ENCODE measurements around the gene TMX2. TPM values are rescaled to one million over a fixed set of nuclear protein-coding genes. Genes with fewer than 3 reads are reported as not detected.
"Not testable (repeated sequence)": the region's sequence is repeated elsewhere in the genome, so short reads cannot be mapped to it uniquely, and the experiment has no call there.

The TMX2 gene
- polyA plus RNA-seq, 3 donors = 43.1 to 82.9 (median 45.8) TPM

- WGBS, 3 donors = 92 to 95% (median 93%) methylated on average over 5 of the region's 5 CpGs
- no peak overlapping the region for H3K27ac ChIP-seq (ENCODE audit: low read depth, low read length)
These were observed 2.5 kb upstream of the TMX2 start for GRCh38 chr11:57709802-57710367.

DNA sequence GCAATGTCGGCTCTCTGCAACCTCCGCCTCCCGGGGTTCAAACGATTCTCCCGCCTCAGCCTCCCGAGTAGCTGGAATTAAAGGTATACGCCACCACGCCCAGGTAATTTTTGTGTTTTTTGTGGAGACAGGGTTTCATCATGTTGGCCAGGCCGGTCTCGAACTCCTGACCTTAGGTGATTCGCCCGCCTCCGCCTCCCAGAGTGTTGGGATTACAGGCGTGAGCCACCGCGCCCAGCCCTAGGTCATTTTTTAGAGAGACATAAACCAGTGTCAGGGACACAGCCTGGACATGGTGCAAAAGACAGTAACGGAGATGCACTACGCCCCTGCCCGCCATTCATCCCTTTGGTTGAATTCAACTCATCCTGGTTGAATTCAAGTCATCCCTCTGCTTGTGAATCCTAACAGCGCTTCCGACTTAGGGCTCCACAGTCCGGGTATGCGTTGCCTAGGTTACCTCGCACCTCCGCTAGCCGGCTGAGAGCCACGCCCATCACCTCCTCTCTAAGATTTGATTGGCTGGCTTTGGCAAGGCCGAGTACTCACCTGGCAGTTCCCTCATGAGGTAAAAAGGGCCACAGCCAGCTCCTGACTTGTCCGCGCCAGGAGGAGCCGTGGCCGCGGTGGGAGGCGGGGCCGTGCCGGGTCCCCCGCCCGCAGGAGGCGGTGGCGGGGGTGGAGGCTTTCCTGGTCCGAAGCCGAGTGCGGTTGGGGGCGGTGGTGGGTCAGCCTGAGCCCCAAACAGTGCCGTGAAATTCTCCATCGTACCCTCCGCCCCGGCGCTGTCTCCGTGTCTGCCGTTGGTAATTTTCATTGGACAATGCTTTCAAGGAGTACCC is 758 bp upstream of the TMX2 start, which contains the start of gene MED19:
MED19 (minus strand) TSS at position 802 of the 842 bp plus-strand sequence; CDS start at position 766, 36 bp downstream.
- 3 to 9% (median 6%) methylated on average over 51 of the region's 51 CpGs for WGBS, 3 donors
- H3K27ac ChIP-seq (ENCODE audit: low read depth, low read length) = peak within 1 kb of the TSS; percentile 51

- 94 to 99% (median 97%) methylated on average over 2 of the region's 2 CpGs for WGBS, 3 donors
- no peak overlapping the region for H3K27ac ChIP-seq (ENCODE audit: low read depth, low read length)
These were observed 1.4 kb downstream of the TMX2 start for GRCh38 chr11:57713835-57714234.

- 96 to 100% (median 99%) methylated on average over 3 to 28 of the region's 34 CpGs for WGBS, 3 donors
- H3K27ac ChIP-seq (ENCODE audit: low read depth, low read length) = not testable (repeated sequence)
These were observed 4.3 kb downstream of the TMX2 start for GRCh38 chr11:57716726-57717125.

DNA sequence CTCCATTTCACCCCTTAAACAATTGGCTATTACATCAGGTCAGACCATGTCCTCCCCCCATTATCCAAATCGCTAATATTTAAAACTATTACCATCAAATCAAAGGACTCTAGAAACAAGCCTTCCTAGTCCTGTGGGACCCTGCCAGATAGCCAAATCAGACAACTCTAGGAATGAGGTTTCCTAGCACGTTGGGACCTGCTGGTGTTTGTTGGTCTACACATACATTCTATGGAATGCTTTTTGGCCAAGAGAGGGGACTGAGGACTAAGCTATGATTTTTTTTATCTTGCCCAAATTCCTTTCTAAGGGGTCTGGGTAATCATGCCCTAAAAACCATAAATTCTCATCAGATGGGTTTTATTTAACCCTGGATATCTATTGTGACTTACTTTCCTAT is 14.8 kb downstream of the TMX2 start:
- 62 to 79% (median 69%) methylated on average over 2 of the region's 2 CpGs for WGBS, 3 donors
- no peak overlapping the region for H3K27ac ChIP-seq (ENCODE audit: low read depth, low read length)

GRCh38 chr11:57728829-57729228 is 16.4 kb downstream of the TMX2 start:
- WGBS, 3 donors = 75 to 81% (median 79%) methylated on average over 7 of the region's 7 CpGs

DNA sequence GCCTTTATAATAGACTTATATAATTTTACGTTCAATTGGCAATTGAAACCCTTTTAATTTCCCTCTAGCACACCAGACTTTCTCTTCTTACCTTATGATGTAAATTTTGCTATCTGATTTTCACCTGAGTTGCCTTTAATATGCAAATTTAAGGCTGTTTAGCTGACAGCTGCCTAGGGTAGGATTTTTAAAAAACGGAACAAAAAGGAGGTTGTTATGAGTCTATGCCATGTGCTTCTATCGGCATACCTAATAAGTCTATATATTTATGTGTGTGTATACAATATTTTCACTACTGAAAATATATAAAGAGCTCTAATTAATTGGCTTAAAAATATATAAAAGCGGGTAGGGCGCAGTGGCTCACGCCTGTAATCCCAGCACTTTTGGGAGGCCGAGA is 17.1 kb downstream of the TMX2 start:
- no peak overlapping the region for H3K27ac ChIP-seq (ENCODE audit: low read depth, low read length)
- WGBS, 3 donors = 95% methylated on average over 7 of the region's 7 CpGs

More at GRCh38 chr11:57728829-57729228, 16.4 kb downstream of the TMX2 start:
- no peak overlapping the region for H3K27ac ChIP-seq (ENCODE audit: low read depth, low read length)

- WGBS, 3 donors = 93 to 100% (median 100%) methylated on average over 1 of the region's 1 CpG
- no peak overlapping the region for H3K27ac ChIP-seq (ENCODE audit: low read depth, low read length)
These were observed 20.3 kb downstream of the TMX2 start for GRCh38 chr11:57732661-57733060.

- WGBS, 3 donors = 83 to 87% (median 83%) methylated on average over 3 of the region's 3 CpGs
- H3K27ac ChIP-seq (ENCODE audit: low read depth, low read length) = no peak overlapping the region
These were observed 23.4 kb downstream of the TMX2 start for GRCh38 chr11:57735619-57736298.

GRCh38 chr11:57741132-57742086 is 29.0 kb downstream of the TMX2 start, which contains the start of gene SELENOH:
Gene SELENOH, plus strand, starts transcription at chr11:57741491. Its CDS starts 105 bp downstream, at chr11:57741596.
- no peak within 1 kb of the TSS for H3K27ac ChIP-seq (ENCODE audit: low read depth, low read length)
- WGBS, 3 donors = 0 to 1% (median 0%) methylated on average over 73 to 75 of the region's 75 CpGs

DNA sequence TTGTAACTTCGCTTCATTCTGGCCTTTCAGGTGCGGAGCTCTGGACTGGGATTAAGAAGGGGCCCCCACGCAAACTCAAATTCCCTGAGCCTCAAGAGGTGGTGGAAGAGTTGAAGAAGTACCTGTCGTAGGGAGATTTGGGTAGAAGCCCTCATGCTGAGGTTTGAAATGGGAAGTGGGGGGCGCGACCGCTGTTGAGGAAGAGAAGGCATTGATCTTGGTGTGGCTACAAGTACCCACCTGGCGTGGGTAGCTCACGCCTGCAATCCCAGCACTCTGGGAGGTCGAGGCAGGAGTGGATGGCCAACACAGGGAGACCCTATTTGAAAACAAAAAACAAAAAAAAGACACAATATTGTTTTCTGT is 29.7 kb downstream of the TMX2 start:
- H3K27ac ChIP-seq (ENCODE audit: low read depth, low read length) = no peak overlapping the region
- WGBS, 3 donors = 0 to 4% (median 2%) methylated on average over 10 of the region's 10 CpGs

DNA sequence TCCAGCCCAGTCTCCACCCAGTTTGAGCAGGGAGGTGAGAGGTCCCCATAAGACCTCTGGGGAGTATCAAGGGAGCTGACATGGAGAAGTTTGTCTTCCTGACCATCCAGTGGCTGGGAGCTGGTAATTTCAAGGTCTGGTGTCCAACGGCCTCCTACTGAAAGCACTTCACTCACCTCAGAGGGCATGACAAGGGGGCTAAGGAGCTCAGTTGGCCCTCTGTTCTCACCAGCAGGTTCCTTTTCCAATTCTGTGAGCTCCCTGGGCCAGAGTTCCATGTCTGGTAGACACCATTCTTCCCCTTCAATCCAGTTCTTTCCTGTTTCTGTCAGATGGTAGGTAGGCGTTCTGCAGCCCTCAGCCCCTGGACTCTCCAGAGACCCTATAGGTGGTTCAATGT is 32.0 kb downstream of the TMX2 start:
- WGBS, 3 donors = 78 to 86% (median 83%) methylated on average over 2 of the region's 2 CpGs
- no peak overlapping the region for H3K27ac ChIP-seq (ENCODE audit: low read depth, low read length)

DNA sequence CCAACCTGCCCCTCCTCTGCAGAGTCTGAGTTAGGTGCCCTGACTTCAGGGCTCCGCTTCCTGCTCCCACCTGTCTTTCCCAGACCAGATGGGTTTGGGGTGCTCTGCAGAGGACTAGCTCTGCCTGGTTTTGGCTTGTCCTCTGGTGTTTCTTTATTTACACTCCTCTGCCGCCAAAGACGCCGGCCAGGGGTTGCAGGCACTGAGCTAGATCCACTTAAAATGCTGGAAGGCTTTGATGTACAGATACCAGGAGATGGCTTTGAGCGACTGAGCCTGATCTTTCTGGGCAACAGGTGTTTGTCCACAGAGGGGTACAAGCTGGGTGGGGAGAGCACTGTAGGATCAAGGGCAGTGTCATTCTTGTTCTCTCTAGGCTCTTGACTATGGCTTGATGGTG is 32.8 kb downstream of the TMX2 start:
- 88 to 95% (median 93%) methylated on average over 5 of the region's 5 CpGs for WGBS, 3 donors
- no peak overlapping the region for H3K27ac ChIP-seq (ENCODE audit: low read depth, low read length)

DNA sequence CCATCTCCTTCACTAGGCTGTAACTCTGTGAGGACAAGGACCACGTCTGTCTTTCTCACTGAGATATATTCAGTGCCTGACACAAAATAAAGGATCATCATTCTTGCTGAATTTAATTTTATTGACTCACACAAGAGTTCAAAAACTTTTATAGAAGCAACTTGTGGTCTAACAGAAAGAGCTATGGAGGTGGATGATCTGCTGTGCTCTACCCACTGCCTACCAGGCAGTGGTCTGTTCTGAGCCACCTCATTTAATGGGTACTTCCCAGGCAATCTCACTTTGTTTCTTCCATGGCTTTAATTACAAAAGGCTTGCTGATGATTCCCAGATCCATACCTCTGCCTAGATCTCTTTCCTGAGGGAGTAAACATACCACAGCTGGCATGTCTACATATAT is 34.5 kb downstream of the TMX2 start:
- WGBS, 3 donors = 87 to 100% (median 95%) methylated on average over 1 of the region's 1 CpG
- H3K27ac ChIP-seq (ENCODE audit: low read depth, low read length) = no peak overlapping the region

GRCh38 chr11:57751176-57751575 is 38.8 kb downstream of the TMX2 start:
- H3K27ac ChIP-seq (ENCODE audit: low read depth, low read length) = no peak overlapping the region

- H3K27ac ChIP-seq (ENCODE audit: low read depth, low read length) = no peak within 1 kb of the TSS
- WGBS, 3 donors = 32 to 63% (median 54%) methylated on average over 10 of the region's 10 CpGs
These were observed 39.4 kb downstream of the TMX2 start, which contains the start of gene BTBD18 for GRCh38 chr11:57751676-57752253. Gene BTBD18, minus strand, starts transcription at chr11:57751819. Its CDS starts 631 bp downstream, at chr11:57751188.

DNA sequence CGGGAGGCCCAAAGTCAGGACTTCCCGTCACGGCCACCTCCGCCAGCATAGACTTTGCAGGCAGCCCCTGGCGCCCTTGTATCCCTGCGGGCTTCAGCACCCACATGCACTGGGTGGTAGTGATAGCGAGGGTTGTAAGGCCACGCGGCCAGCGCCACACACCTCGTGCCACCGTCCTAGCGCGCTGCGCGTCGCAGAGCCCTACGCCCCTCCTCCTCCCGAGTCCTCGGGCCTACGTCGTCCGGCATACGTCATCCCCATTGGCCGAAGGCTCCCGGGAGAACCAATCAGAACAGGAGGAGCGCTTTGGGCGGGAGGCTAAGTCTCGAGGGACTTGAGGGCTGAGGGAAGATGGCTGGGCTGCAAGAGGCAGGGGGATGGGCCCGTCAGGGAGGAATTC is 40.6 kb downstream of the TMX2 start:
- H3K27ac ChIP-seq (ENCODE audit: low read depth, low read length) = no peak overlapping the region
- 94 to 97% (median 96%) methylated on average over 30 of the region's 30 CpGs for WGBS, 3 donors

DNA sequence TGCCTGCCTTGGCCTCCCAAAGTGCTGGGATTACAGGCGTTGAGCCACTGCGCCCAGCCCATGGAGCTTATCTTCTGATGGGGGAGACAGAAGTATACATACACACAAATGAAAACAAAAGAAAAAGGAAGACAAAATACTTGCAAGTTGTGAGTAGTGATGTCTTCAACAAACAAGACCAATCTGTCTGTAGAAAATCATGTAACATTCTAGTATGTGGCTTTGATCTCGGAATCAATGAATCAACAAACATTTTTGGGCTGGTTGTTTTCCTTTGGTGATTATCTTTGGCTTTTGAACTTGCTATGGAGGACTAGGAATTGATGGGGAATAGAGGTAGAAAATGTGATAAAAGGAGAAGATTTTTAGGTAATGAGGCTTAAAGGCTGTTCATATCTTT is 45.8 kb downstream of the TMX2 start:
- H3K27ac ChIP-seq (ENCODE audit: low read depth, low read length) = no peak overlapping the region
- WGBS, 3 donors = 73 to 91% (median 90%) methylated on average over 3 of the region's 3 CpGs
